ENCODE results near the gene MARF1. TPM values are rescaled to one million over a fixed set of nuclear protein-coding genes. Genes with fewer than 3 reads are reported as not detected.

Gene MARF1
- total RNA-seq, 1 experiment from 2014 or later = 71.6 TPM

DNA sequence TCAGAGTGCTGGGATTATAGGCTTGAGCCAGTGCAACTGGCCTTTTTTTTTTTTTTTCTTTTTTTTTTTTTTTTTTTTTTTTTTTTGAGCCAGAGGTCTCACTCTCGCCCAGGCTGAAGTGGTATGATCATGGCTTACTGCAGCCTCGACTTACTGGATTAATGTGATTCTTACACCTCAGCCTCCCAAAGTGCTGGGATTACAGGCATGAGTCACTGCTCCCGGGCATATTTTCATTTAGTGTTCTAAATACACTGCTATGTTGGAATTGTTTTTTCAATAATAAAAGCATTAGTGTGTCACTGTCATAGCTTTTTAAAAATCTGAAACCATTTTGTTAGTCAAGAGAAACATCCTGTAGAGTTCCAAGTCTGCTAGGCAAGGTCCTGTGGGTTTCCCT, 47.3 kb upstream of the MARF1 start:
- no peak for DNase-seq (ENCODE audit: low spot score)
- CTCF ChIA-PET = no interaction called here
- TF ChIP-seq EZH2 (IDR thresholded peaks at IDR 0.05; ENCODE audit: borderline replicate concordance, low read depth, low read length, poor library complexity, severe bottlenecking) = no peak
- TF ChIP-seq, protein P1, sequence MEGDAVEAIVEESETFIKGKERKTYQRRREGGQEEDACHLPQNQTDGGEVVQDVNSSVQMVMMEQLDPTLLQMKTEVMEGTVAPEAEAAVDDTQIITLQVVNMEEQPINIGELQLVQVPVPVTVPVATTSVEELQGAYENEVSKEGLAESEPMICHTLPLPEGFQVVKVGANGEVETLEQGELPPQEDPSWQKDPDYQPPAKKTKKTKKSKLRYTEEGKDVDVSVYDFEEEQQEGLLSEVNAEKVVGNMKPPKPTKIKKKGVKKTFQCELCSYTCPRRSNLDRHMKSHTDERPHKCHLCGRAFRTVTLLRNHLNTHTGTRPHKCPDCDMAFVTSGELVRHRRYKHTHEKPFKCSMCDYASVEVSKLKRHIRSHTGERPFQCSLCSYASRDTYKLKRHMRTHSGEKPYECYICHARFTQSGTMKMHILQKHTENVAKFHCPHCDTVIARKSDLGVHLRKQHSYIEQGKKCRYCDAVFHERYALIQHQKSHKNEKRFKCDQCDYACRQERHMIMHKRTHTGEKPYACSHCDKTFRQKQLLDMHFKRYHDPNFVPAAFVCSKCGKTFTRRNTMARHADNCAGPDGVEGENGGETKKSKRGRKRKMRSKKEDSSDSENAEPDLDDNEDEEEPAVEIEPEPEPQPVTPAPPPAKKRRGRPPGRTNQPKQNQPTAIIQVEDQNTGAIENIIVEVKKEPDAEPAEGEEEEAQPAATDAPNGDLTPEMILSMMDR (conservative IDR thresholded peaks at IDR 0.05; ENCODE audit: low read depth, low read length) = no peak
- H3K4me3 ChIP-seq (ENCODE audit: low read depth, low read length, poor library complexity, severe bottlenecking) = no peak overlapping the region
- POLR2A ChIA-PET (ENCODE audit: low non-redundant PET) = no interaction called here
- intact Hi-C loops (cut with micrococcal nuclease; ENCODE audit: unreplicated experiment) = no loop called here
- H3K4me1 ChIP-seq (ENCODE audit: insufficient read depth, low read length, poor library complexity, severe bottlenecking) = no peaks in the 10 kb centered on the region
- H3K36me3 ChIP-seq (ENCODE audit: insufficient read depth, low read length, poor library complexity, severe bottlenecking) = peaks cover 74% of the 10 kb centered on the region
- BruUV-seq (replicated peaks) = no TSS peak
- H3K27ac ChIP-seq (ENCODE audit: low read depth, low read length, poor library complexity, severe bottlenecking) = no peak overlapping the region
- no peaks in the 10 kb centered on the region for H3K27me3 ChIP-seq (replicated peaks; ENCODE audit: insufficient read depth, low read depth, low read length, poor library complexity)
- no peaks in the 10 kb centered on the region for H3K9me3 ChIP-seq (ENCODE audit: low read depth, low read length, poor library complexity, severe bottlenecking)

DNA sequence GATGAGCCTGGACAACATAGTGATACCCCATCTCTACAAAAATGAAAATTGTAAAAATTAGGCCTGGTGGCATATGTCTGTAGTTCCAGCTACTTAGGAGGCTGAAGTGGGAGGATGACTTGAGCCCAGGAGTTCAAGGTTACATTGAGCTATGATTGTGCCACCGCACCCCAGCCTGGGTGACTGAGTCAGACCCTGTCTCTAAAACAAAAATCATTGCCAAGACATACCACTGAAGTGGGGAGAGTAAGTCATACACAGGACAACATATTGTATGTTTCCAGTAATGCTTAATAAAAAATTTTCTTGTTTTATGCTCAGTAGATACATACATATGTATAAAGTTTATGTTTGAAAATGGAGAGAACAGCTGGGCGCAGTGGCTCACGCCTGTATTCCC, 46.3 kb upstream of the MARF1 start:
- DNase-seq (ENCODE audit: low spot score) = no peak
- CTCF ChIA-PET = no interaction called here
- H3K27ac ChIP-seq (ENCODE audit: low read depth, low read length, poor library complexity, severe bottlenecking) = no peak overlapping the region
- POLR2A ChIA-PET (ENCODE audit: low non-redundant PET) = no interaction called here
- intact Hi-C loops (cut with micrococcal nuclease; ENCODE audit: unreplicated experiment) = no loop called here
- H3K9me3 ChIP-seq (ENCODE audit: low read depth, low read length, poor library complexity, severe bottlenecking) = no peaks in the 10 kb centered on the region
- no TSS peak for BruUV-seq (replicated peaks)
- peaks cover 75% of the 10 kb centered on the region for H3K36me3 ChIP-seq (ENCODE audit: insufficient read depth, low read length, poor library complexity, severe bottlenecking)
- no peak overlapping the region for H3K4me3 ChIP-seq (ENCODE audit: low read depth, low read length, poor library complexity, severe bottlenecking)
- H3K27me3 ChIP-seq (replicated peaks; ENCODE audit: insufficient read depth, low read depth, low read length, poor library complexity) = no peaks in the 10 kb centered on the region
- no peaks in the 10 kb centered on the region for H3K4me1 ChIP-seq (ENCODE audit: insufficient read depth, low read length, poor library complexity, severe bottlenecking)
- TF ChIP-seq, protein P1 (conservative IDR thresholded peaks at IDR 0.05; ENCODE audit: low read depth, low read length) = no peak
- no peak for TF ChIP-seq EZH2 (IDR thresholded peaks at IDR 0.05; ENCODE audit: borderline replicate concordance, low read depth, low read length, poor library complexity, severe bottlenecking)

DNA sequence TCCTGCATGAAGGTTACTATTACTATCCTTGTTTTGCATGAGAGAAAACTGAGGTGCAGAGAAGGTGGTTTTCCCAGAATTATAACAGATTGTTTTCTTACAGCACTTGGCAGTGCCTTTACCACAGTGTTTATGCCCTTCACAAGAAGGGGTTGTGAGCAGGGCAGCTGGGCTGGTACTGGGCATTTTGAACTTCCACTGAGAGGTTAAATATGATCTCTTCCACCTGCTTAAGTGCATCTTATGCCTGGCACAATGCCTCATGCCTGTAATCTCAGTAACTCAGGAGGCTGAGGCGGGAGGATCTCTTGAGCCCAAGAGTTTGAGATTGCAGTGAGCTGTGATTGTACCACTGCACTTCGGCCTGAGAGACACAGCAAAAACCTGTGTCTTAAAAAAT, 43.3 kb upstream of the MARF1 start:
- TF ChIP-seq, protein P1 (conservative IDR thresholded peaks at IDR 0.05; ENCODE audit: low read depth, low read length) = no peak
- no peak for TF ChIP-seq EZH2 (IDR thresholded peaks at IDR 0.05; ENCODE audit: borderline replicate concordance, low read depth, low read length, poor library complexity, severe bottlenecking)
- ChIA-PET CTCF (no interaction called here), POLR2A (ENCODE audit: low non-redundant PET) (no interaction called here)
- BruUV-seq (replicated peaks) = no TSS peak
- intact Hi-C loops (cut with micrococcal nuclease; ENCODE audit: unreplicated experiment) = no loop called here
- Histone ChIP-seq H3K4me1 (ENCODE audit: insufficient read depth, low read length, poor library complexity, severe bottlenecking) (peaks cover 8% of the 10 kb centered on the region), H3K9me3 (ENCODE audit: low read depth, low read length, poor library complexity, severe bottlenecking) (no peaks in the 10 kb centered on the region), H3K27ac (ENCODE audit: low read depth, low read length, poor library complexity, severe bottlenecking) (no peak overlapping the region), H3K27me3 (replicated peaks; ENCODE audit: insufficient read depth, low read depth, low read length, poor library complexity) (no peaks in the 10 kb centered on the region), H3K4me3 (ENCODE audit: low read depth, low read length, poor library complexity, severe bottlenecking) (no peak overlapping the region), H3K36me3 (ENCODE audit: insufficient read depth, low read length, poor library complexity, severe bottlenecking) (peaks cover 71% of the 10 kb centered on the region)
- DNase-seq (ENCODE audit: low spot score) = no peak
